WTC11 (cell line): Measurements from ENCODE around the gene GCC2. TPM values are rescaled to one million over a fixed set of nuclear protein-coding genes. Genes with fewer than 3 reads are reported as not detected.

Experiments used
- ATAC-seq: fragments of 200-7000 bp; cut with Tn5 transposase; 2 replicates; pipeline ENCODE4 v1.10.0; 2021; ENCODE audit warnings: mild to moderate bottlenecking, moderate library complexity
- CTCF ChIA-PET: fragments of 300-600 bp; sonication (Branson Sonifier 250); formaldehyde crosslinking; loops from one replicate; lab custom pipeline; 2021; ENCODE audit warnings: antibody characterized with exemption; lab: Charles Lee
- POLR2A ChIA-PET: fragments of 350-600 bp; sonication (Branson Sonifier 250); formaldehyde crosslinking; loops from one replicate; lab custom pipeline; 2021; ENCODE audit warnings: antibody characterized with exemption; lab: Charles Lee
- DNase-seq: peaks from one replicate; pipeline ENCODE4 v3.0.0; 2021; ENCODE audit warnings: low spot score
- H3K27ac Mint-ChIP-seq: 2 replicates; pipeline ENCODE4 v1.8.0; 2021; ENCODE audit warnings: mixed read lengths
- H3K27me3 Mint-ChIP-seq: 2 replicates; pipeline ENCODE4 v1.8.0; 2021; ENCODE audit warnings: low read depth, mild to moderate bottlenecking, moderate library complexity, mixed read lengths
- H3K36me3 Mint-ChIP-seq: 2 replicates; pipeline ENCODE4 v1.8.0; 2021; ENCODE audit warnings: mixed read lengths
- H3K4me1 Mint-ChIP-seq: 2 replicates; pipeline ENCODE4 v1.8.0; 2022; ENCODE audit warnings: mixed read lengths
- H3K4me3 Mint-ChIP-seq: 2 replicates; pipeline ENCODE4 v1.8.0; 2021; ENCODE audit warnings: mild to moderate bottlenecking, moderate library complexity, mixed read lengths
- H3K9me3 Mint-ChIP-seq: 2 replicates; pipeline ENCODE4 v1.8.0; 2021; ENCODE audit warnings: mixed read lengths
- ARID4B ChIP-seq: sonication (generic); formaldehyde crosslinking; IDR thresholded peaks from 2 replicates; pipeline ENCODE4 v1.8.0; 2023; ENCODE audit warnings: missing genetic modification reagents, mild to moderate bottlenecking, borderline replicate concordance
- GTF2I ChIP-seq: fragments of 250-450 bp; sonication (Bioruptor Pico); conservative IDR thresholded peaks from 2 replicates; pipeline ENCODE4 v1.4.0; 2021; ENCODE audit warnings: mild to moderate bottlenecking
- JUN ChIP-seq: sonication (generic); formaldehyde crosslinking; IDR thresholded peaks from 2 replicates; pipeline ENCODE4 v1.8.0; 2023; ENCODE audit warnings: mild to moderate bottlenecking, missing genetic modification reagents
- SMAD4 ChIP-seq: sonication (generic); formaldehyde crosslinking; IDR thresholded peaks from 2 replicates; pipeline ENCODE4 v1.8.0; 2022; ENCODE audit warnings: mild to moderate bottlenecking, missing genetic modification reagents
- TCF7 ChIP-seq: sonication (generic); formaldehyde crosslinking; IDR thresholded peaks from 2 replicates; pipeline ENCODE4 v1.8.0; 2022; ENCODE audit warnings: mild to moderate bottlenecking, low read depth, missing genetic modification reagents, moderate library complexity
- TEAD4 ChIP-seq: sonication (generic); formaldehyde crosslinking; IDR thresholded peaks from 2 replicates; pipeline ENCODE4 v1.8.0; 2022; ENCODE audit warnings: mild to moderate bottlenecking, missing genetic modification reagents
- ZNF232 ChIP-seq: sonication (generic); formaldehyde crosslinking; IDR thresholded peaks from 2 replicates; pipeline ENCODE4 v1.8.0; 2022; ENCODE audit warnings: mild to moderate bottlenecking, missing genetic modification reagents
- ZSCAN18 ChIP-seq: fragments of 250-450 bp; sonication (Bioruptor Pico); IDR thresholded peaks from 2 replicates; pipeline ENCODE4 v2.1.2; 2022; ENCODE audit warnings: mild to moderate bottlenecking, moderate library complexity
- total RNA-seq: library from RNA; stranded (reverse); gene quantifications from 3 replicates; pipeline ENCODE4 v1.2.3, GENCODE V29; 2021
- TF ChIP-seq, protein P1 (sequence below): sonication (generic); formaldehyde crosslinking; conservative IDR thresholded peaks from 2 replicates; pipeline ENCODE4 v1.8.1; 2022; ENCODE audit warnings: mild to moderate bottlenecking, missing genetic modification reagents
- TF ChIP-seq, protein P2 (sequence below): sonication (generic); formaldehyde crosslinking; conservative IDR thresholded peaks from 2 replicates; pipeline ENCODE4 v1.8.1; 2023; ENCODE audit warnings: mild to moderate bottlenecking, low read depth, missing genetic modification reagents, moderate library complexity

GCC2 gene
- total RNA-seq, 1 experiment from 2014 or later = 66.5 TPM

- TF ChIP-seq ARID4B (CRISPR knock-in tag) (no peak), JUN (CRISPR knock-in tag) (no peak), TEAD4 (no peak), GTF2I (CRISPR knock-in tag) (no peak), SMAD4 (CRISPR knock-in tag) (no peak), TCF7 (CRISPR knock-in tag) (no peak)
- TF ChIP-seq, protein P1, sequence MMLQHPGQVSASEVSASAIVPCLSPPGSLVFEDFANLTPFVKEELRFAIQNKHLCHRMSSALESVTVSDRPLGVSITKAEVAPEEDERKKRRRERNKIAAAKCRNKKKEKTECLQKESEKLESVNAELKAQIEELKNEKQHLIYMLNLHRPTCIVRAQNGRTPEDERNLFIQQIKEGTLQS = no peak
These were observed 36.2 kb downstream of the GCC2 start (continued) for GRCh38 chr2:108485253-108485652.

GRCh38 chr2:108490506-108491122 lies 41.6 kb downstream of the GCC2 start:
- no peaks in the 10 kb centered on the region for H3K27me3 Mint-ChIP-seq
- no peak overlapping the region for H3K4me3 Mint-ChIP-seq
- TF ChIP-seq ARID4B (CRISPR knock-in tag) = no peak
- TF ChIP-seq ZNF232 (CRISPR knock-in tag) = no peak
- TF ChIP-seq, protein P2, sequence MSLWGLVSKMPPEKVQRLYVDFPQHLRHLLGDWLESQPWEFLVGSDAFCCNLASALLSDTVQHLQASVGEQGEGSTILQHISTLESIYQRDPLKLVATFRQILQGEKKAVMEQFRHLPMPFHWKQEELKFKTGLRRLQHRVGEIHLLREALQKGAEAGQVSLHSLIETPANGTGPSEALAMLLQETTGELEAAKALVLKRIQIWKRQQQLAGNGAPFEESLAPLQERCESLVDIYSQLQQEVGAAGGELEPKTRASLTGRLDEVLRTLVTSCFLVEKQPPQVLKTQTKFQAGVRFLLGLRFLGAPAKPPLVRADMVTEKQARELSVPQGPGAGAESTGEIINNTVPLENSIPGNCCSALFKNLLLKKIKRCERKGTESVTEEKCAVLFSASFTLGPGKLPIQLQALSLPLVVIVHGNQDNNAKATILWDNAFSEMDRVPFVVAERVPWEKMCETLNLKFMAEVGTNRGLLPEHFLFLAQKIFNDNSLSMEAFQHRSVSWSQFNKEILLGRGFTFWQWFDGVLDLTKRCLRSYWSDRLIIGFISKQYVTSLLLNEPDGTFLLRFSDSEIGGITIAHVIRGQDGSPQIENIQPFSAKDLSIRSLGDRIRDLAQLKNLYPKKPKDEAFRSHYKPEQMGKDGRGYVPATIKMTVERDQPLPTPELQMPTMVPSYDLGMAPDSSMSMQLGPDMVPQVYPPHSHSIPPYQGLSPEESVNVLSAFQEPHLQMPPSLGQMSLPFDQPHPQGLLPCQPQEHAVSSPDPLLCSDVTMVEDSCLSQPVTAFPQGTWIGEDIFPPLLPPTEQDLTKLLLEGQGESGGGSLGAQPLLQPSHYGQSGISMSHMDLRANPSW (CRISPR knock-in tag) = no peak
- no peak for TF ChIP-seq ZSCAN18 (CRISPR knock-in tag)
- CTCF ChIA-PET = no interaction called here
- DNase-seq (no peak), ATAC-seq (no peak)
- H3K4me1 Mint-ChIP-seq = no peaks in the 10 kb centered on the region
- no peak overlapping the region for H3K27ac Mint-ChIP-seq
- POLR2A ChIA-PET = no interaction called here
- no peaks in the 10 kb centered on the region for H3K9me3 Mint-ChIP-seq
- H3K36me3 Mint-ChIP-seq = peaks cover 39% of the 10 kb centered on the region
